GM21526 (cell line): Measurements from ENCODE around the gene TEX10.

ENCODE experiments used
- ATAC-seq: cut with Tn5 transposase; IDR thresholded peaks from one replicate; pipeline ENCODE4 v1.9.1; 2021; ENCODE audit warnings: moderate library complexity; ENCODE audit not compliant: unreplicated experiment, low FRiP score

TEX10 gene

DNA sequence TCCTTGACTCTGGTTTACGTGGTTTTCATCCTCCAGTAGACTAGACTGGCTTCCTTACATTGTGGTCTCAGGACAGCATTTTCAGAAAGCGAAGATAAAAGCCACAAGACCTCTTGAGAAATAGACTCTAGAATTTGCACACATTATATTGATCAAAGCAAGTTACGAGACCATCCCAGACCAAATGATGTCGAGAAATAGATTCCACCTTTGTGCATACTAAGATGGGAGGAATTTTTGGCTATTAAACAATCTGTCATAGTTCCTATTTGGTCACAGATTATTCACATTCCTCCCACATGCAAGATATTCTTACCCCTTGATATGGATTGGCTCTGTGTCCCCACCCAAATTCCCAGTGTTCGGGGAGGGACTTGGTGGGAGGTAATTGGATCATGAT is 65.6 kb downstream of the TEX10 start:
- no peak for ATAC-seq

DNA sequence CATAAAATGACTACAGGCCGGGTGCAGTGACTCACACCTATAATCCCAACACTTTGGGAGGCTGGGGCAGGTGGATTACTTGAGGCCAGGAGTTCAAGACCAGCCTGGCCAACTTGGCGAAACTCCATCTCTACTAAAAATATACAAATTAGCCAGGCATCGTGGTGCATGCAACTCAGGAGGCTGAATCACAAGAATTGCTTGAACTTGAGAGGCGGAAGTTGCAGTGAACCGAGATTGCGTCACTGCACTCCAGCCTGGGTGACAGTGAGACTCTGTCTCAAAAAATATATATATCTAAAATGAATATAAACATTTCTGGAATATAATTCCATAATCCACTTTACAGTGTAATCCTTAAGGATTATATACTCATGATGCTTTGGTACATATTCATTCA is 66.5 kb downstream of the TEX10 start:
- no peak for ATAC-seq

DNA sequence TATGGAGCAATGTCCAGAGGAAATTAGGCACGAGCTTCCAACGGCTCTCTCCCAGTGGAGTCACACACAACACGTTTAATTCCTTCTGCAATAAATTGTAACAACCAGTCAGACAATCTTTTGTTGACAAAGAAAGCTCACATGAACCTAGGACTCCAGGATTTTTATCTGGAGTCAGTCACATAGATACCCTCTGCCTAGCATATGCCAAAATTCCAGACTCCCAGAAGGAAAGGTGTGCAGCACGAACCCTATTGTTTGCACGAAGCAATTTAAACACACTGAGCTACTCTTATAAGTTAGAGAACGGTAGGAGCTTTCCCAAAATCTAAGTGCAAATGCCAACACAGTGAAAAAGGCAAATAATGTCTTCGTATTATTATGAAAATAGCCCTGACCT is 67.1 kb downstream of the TEX10 start:
- ATAC-seq = no peak

DNA sequence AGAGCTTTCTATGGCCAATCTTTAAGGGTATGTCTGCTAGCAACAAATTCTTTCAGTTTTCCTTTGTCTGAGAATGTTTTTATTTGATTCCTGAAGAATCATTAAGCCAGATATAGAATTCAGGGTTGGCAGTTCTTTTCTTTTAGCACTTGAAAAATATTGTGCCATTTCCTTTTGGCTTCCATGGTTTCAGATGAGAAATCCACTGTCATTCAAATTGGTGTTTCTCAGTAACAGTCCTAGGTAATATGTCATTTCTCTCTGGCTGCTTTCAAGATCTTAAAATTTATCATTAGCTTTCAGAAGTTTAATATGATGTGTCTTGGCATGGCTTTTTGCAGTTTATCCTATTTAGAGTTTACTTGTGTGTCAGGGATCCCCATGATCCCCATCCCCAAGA is 67.7 kb downstream of the TEX10 start:
- ATAC-seq = no peak

DNA sequence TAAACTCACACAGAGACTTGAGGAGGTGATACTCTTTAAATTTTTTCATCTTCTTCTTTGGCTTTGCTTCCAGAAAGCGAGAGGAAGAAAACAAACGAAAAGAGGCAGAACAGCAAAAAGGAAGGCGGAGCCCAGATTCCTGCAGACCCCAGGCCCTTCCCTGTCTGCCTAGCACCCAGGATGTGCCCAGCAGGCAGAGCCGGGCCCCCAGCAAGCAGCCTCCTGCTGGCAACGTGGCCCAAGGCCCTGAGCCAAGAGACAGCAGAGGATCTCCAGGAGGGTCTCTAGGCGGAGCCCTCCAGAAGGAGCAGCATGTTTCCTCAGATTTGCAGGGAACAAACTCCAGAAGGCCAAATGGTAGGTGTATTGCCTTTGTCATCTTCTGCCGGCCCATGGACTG is 68.5 kb downstream of the TEX10 start:
- no peak for ATAC-seq

DNA sequence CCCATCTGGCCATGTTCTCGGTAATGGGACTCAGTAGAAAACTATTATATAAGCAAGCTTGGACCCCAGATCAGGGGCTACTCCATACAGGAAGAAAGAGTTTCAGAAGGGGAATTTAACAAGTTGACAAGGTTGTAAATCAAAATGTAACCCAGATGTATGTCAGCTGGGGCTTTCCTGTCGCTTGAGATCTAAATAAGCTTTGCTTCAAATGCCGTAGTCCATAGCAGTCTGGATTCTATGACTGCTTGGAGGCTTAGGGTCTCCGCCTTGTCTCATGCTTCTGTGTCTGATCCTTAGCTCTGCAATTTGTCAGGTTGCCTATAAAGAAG is 70.4 kb downstream of the TEX10 start:
- ATAC-seq = no peak

DNA sequence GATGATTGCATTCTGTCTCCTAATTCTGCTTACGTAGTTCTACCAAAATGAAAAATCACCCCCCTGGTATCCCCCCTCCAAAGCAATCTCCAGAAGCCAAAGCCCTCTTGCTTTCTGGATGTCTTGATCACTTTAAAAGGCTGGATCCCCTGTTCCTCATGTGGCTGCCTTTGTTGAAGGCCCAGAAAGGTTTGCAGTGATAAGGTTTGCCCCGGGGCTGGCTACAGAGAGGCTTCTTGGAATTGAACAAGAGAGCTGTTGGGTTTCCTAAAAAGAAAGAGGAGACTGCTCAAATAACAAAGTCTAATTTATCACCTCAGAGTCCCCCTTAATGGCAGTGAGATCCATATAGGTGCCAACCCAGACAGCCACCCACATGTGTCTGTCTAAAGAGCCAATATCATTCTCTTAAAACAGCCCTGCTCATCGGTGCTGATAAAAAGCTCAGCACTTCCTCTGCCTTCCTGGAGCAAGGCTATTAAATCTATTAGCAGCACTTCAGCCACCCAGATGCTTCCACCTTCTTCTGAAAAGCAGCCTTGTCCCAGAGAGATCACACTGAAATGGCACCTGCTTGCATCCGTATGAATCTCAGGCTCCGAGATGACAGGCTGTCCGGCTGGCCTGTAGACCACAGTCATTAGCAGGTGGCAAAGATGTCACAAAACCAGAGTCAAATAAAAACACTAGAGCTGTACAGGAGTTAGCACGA is 70.9 kb downstream of the TEX10 start:
- ATAC-seq = no peak

DNA sequence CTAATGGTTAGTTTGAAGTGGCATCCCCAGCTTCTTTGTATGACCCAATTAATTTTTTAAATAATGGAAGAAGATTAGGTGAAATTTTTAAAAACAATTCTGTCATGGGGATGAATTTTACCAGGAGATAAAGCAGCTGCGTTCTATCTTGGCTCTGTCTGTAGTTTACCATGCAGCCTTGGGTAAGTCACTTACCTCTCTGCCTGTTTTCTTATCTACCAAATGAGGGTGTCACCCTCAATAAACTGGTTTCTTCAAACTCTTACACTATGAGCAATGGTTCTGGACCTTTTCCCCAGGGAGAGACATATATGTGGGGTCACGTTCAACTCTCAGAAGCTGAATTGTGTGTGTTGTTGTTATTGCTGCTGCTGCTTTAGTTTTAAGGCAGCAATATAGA is 71.7 kb downstream of the TEX10 start:
- no peak for ATAC-seq

DNA sequence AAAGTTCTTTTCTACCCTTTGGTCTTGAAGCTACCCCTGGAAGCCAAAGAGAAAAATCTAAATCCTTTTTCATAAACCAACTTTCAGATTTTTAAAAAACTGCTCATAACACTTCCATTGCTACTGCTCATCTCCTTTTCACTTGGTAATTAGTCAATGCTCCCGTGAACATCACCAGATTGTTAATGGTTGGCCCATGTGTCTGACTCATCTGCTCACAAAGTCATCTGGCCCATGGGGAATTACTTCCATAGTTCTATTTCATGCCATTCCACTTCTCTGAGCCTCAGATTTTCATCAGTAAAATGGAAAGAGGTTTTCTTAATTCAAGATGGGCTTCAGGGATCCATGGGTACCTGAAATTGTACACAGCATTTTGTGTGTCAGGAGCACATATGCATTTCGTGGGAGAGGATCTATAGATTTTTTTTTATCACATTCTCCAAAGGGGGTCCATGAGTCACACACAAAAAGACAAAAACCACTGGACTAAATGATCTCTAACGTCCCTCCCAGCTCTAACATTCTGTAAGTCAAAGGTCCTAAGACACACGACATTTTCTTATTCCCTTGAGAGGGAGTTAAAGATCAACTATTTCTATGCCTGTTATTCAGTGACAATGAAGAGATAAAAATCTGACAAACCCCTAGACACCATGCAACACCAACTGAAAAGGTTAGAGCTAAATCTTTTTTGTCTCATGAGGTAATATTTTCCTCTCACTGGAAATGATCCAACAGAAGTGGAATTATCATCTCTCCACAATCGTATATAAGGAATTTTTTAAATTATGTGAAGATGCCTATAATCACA is 75.4 kb downstream of the TEX10 start:
- ATAC-seq = no peak

DNA sequence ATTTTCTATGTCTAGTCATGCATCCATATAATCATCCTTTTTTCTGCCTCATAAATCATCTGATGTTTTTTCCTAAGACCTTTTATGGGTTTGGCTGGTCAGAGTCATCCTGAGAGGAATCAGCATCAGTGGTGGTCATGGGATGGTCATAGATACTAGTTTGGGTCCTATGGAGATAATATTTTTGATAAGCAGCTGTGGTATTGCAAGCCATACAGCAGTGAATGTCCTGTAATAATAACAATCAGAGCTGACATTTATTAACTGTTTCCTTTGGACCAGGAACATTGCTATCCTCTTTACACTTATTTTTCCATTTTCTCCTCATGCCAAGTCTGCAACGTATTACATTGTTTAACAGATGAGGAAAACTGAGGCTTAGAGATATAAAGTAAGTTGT is 83.1 kb downstream of the TEX10 start:
- ATAC-seq = no peak

DNA sequence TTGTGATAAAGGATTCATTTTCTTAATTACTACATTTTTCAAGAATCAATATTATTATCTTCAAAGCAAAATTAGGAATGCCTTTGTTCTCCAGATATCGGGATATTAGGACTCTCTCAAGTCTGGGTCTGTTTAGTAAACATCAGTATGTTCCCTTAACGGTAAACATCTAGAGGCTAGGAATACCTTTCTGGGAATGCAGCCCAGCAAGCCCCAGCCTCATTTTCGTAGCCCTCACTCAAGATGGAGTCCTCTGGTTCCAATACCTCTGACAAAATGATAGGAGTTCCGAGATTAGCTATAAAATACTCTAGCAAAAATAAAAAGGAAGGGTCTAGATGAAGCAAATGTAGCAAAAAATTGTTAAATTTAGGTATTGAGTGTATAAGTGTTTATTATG is 84.5 kb downstream of the TEX10 start:
- no peak for ATAC-seq

DNA sequence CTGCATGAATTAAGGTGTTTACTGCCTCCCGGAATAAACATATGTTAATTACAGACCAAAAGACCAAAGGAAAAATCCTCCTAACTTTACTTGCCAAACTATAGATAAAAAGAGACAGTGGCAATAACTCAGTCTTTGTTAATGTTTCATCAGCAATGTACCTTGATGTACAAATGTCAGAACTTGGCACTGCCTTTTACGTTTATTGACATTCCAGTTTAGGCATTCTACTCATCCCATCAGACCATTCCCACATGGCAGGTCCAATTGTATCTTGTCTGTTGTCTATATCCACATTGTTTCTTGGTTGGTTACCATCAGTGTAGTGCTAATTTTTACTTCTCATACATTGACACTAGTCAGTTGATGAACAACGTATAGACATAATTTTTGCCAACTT is 85.5 kb downstream of the TEX10 start:
- ATAC-seq = no peak
